ENCODE results near the gene RGS7BP.

Gene RGS7BP

DNA sequence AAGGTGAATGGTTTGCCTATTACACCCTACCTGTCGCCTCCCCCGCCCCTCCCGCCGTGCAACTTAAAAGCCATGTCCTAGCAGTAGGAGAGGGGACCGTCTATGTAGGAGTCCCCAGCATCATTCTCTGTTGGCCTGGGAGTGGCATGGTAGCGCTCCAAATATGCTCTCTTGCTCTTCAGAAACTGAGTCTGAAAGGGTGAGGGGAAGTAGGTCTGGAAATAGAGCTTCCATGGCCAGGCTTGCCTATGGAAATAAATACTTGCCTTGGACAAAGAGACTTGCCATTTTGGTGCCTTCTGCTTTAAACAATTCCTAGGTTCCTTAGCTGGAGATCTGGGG, 1.4 kb downstream of the RGS7BP start:
- no peak for DNase-seq
- no peak overlapping the region for H3K4me3 ChIP-seq (ENCODE audit: insufficient read depth, low read depth, low read length, poor library complexity, severe bottlenecking)
- no peaks in the 10 kb centered on the region for H3K9me3 ChIP-seq (ENCODE audit: control insufficient read depth, low read length)
- no peaks in the 10 kb centered on the region for H3K36me3 ChIP-seq (ENCODE audit: control insufficient read depth, insufficient read depth, low read length)
- peaks cover 7% of the 10 kb centered on the region for H3K27me3 ChIP-seq (replicated peaks; ENCODE audit: control insufficient read depth, insufficient read depth, low read length, poor library complexity, severe bottlenecking)
- no peak overlapping the region for H3K27ac ChIP-seq (ENCODE audit: insufficient read depth, low read length, poor library complexity, severe bottlenecking)
- H3K4me1 ChIP-seq (ENCODE audit: control insufficient read depth, insufficient read depth, low read length, poor library complexity, severe bottlenecking) = no peaks in the 10 kb centered on the region

- no peak overlapping the region for H3K27ac ChIP-seq (ENCODE audit: insufficient read depth, low read length, poor library complexity, severe bottlenecking)
- no peaks in the 10 kb centered on the region for H3K36me3 ChIP-seq (ENCODE audit: control insufficient read depth, insufficient read depth, low read length)
- no peaks in the 10 kb centered on the region for H3K9me3 ChIP-seq (ENCODE audit: control insufficient read depth, low read length)
- no peaks in the 10 kb centered on the region for H3K4me1 ChIP-seq (ENCODE audit: control insufficient read depth, insufficient read depth, low read length, poor library complexity, severe bottlenecking)
- DNase-seq = no peak
- H3K27me3 ChIP-seq (replicated peaks; ENCODE audit: control insufficient read depth, insufficient read depth, low read length, poor library complexity, severe bottlenecking) = peaks cover 7% of the 10 kb centered on the region
- no peak overlapping the region for H3K4me3 ChIP-seq (ENCODE audit: insufficient read depth, low read depth, low read length, poor library complexity, severe bottlenecking)
These were observed 4.0 kb downstream of the RGS7BP start for GRCh38 chr5:64509828-64510227.

DNA sequence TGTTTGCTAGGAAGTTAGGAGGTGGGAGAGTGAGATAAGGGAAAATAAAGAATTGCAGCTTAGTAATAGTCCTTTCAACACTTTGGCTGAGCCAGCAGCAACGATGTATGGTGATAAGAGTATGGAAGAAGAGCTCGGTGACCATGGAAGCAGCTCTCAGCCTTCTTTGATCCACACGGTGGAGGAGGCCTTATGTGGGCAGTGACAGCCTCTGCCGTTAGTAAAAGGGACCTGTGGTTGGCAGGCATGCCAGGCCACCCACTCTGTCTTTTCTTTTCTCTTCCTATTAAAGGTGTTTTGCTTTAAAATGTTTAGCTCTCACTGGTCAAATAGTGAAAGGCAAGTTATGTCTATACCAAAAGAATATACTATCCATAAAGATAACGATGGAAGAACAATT, 7.7 kb downstream of the RGS7BP start:
- Histone ChIP-seq H3K36me3 (ENCODE audit: control insufficient read depth, insufficient read depth, low read length) (no peaks in the 10 kb centered on the region), H3K9me3 (ENCODE audit: control insufficient read depth, low read length) (no peaks in the 10 kb centered on the region), H3K27me3 (replicated peaks; ENCODE audit: control insufficient read depth, insufficient read depth, low read length, poor library complexity, severe bottlenecking) (no peaks in the 10 kb centered on the region), H3K4me1 (ENCODE audit: control insufficient read depth, insufficient read depth, low read length, poor library complexity, severe bottlenecking) (no peaks in the 10 kb centered on the region), H3K27ac (ENCODE audit: insufficient read depth, low read length, poor library complexity, severe bottlenecking) (no peak overlapping the region), H3K4me3 (ENCODE audit: insufficient read depth, low read depth, low read length, poor library complexity, severe bottlenecking) (no peak overlapping the region)
- no peak for DNase-seq

DNA sequence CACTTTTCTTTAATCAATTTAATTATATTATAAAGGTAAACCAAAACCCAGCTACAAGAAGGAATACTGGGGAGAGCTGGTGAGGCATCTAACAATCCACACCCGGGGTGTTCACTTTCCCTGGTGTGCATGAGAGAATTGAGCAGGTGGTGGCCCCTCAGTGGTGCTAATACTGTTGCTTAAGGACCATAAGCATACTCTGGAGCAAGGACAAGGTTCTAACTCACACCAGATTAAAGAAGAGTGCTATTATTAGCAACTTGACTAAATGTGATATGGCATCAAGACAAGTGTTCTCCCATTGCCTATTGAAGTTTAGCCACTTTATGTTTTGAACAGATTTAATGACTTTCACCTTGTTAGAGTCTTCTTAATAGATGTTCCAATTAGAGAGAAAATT, 8.8 kb downstream of the RGS7BP start:
- no peak overlapping the region for H3K4me3 ChIP-seq (ENCODE audit: insufficient read depth, low read depth, low read length, poor library complexity, severe bottlenecking)

GRCh38 chr5:64516216-64516615, 10.4 kb downstream of the RGS7BP start:
- Histone ChIP-seq H3K36me3 (ENCODE audit: control insufficient read depth, insufficient read depth, low read length) (no peaks in the 10 kb centered on the region), H3K27me3 (replicated peaks; ENCODE audit: control insufficient read depth, insufficient read depth, low read length, poor library complexity, severe bottlenecking) (no peaks in the 10 kb centered on the region), H3K27ac (ENCODE audit: insufficient read depth, low read length, poor library complexity, severe bottlenecking) (no peak overlapping the region), H3K9me3 (ENCODE audit: control insufficient read depth, low read length) (no peaks in the 10 kb centered on the region), H3K4me3 (ENCODE audit: insufficient read depth, low read depth, low read length, poor library complexity, severe bottlenecking) (no peak overlapping the region), H3K4me1 (ENCODE audit: control insufficient read depth, insufficient read depth, low read length, poor library complexity, severe bottlenecking) (no peaks in the 10 kb centered on the region)
- no peak for DNase-seq

More for the DNA sequence above, 8.8 kb downstream of the RGS7BP start:
- Histone ChIP-seq H3K36me3 (ENCODE audit: control insufficient read depth, insufficient read depth, low read length) (no peaks in the 10 kb centered on the region), H3K4me1 (ENCODE audit: control insufficient read depth, insufficient read depth, low read length, poor library complexity, severe bottlenecking) (no peaks in the 10 kb centered on the region), H3K27me3 (replicated peaks; ENCODE audit: control insufficient read depth, insufficient read depth, low read length, poor library complexity, severe bottlenecking) (no peaks in the 10 kb centered on the region), H3K27ac (ENCODE audit: insufficient read depth, low read length, poor library complexity, severe bottlenecking) (no peak overlapping the region), H3K9me3 (ENCODE audit: control insufficient read depth, low read length) (no peaks in the 10 kb centered on the region)
- no peak for DNase-seq

- H3K27ac ChIP-seq (ENCODE audit: insufficient read depth, low read length, poor library complexity, severe bottlenecking) = no peak overlapping the region
- no peaks in the 10 kb centered on the region for H3K9me3 ChIP-seq (ENCODE audit: control insufficient read depth, low read length)
- H3K4me1 ChIP-seq (ENCODE audit: control insufficient read depth, insufficient read depth, low read length, poor library complexity, severe bottlenecking) = no peaks in the 10 kb centered on the region
- H3K27me3 ChIP-seq (replicated peaks; ENCODE audit: control insufficient read depth, insufficient read depth, low read length, poor library complexity, severe bottlenecking) = no peaks in the 10 kb centered on the region
- H3K4me3 ChIP-seq (ENCODE audit: insufficient read depth, low read depth, low read length, poor library complexity, severe bottlenecking) = no peak overlapping the region
- no peaks in the 10 kb centered on the region for H3K36me3 ChIP-seq (ENCODE audit: control insufficient read depth, insufficient read depth, low read length)
- no peak for DNase-seq
These were observed 13.0 kb downstream of the RGS7BP start for GRCh38 chr5:64518793-64519192.

DNA sequence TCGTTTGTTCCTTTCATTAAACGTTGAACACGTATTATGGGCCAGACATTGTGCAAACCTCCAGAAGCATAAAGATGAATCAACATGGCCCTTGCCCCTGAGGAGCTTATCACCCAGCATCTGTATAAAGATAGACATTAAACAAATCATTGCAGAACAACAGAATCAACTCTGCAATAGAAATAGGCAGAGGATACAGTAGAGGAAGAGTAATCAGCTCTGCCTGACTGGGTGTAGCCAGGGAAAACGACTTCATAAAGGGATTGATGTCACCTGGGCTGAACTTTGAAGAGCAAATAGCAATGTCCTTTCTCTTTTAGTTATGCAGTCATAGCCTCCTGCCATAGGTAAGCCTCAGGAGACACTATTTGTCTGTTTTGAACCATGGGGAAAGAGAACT, 13.4 kb downstream of the RGS7BP start:
- Histone ChIP-seq H3K9me3 (ENCODE audit: control insufficient read depth, low read length) (no peaks in the 10 kb centered on the region), H3K27ac (ENCODE audit: insufficient read depth, low read length, poor library complexity, severe bottlenecking) (no peak overlapping the region), H3K27me3 (replicated peaks; ENCODE audit: control insufficient read depth, insufficient read depth, low read length, poor library complexity, severe bottlenecking) (no peaks in the 10 kb centered on the region), H3K4me3 (ENCODE audit: insufficient read depth, low read depth, low read length, poor library complexity, severe bottlenecking) (no peak overlapping the region), H3K36me3 (ENCODE audit: control insufficient read depth, insufficient read depth, low read length) (no peaks in the 10 kb centered on the region), H3K4me1 (ENCODE audit: control insufficient read depth, insufficient read depth, low read length, poor library complexity, severe bottlenecking) (no peaks in the 10 kb centered on the region)
- no peak for DNase-seq

DNA sequence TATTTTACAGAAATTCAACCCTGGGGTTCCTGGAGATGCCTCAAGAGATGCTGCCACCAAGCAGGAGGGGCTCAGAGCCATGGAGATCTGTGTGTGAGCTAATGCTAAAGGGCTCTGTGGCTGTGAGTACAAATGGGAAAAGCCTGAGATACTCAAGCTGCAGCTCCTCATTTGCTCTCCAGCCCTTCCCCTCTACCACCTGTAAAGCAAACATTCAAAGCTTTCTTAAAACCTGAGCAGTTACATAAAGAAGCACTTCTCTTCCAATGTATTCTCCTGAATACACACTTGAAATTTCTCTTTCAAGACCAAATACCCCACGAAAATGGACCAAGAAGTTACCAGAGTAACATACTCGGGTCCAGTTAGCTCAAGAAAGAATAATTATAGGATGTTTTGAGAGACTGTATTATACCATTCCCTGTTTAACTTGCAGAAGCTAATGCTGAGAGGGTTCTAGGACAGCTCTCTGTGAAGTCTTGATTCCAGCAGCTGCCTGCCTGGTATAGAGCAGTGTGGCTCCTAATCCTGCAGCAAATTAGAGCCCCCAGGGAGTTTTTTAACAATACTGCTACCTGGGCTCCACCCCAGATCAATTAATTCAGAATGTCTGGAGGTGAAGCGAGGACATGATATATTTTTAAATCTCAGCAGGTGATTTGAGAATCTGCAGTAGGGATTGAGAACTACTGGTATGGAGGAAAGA, 21.1 kb downstream of the RGS7BP start:
- H3K27ac ChIP-seq (ENCODE audit: insufficient read depth, low read length, poor library complexity, severe bottlenecking) = no peak overlapping the region
- no peaks in the 10 kb centered on the region for H3K27me3 ChIP-seq (replicated peaks; ENCODE audit: control insufficient read depth, insufficient read depth, low read length, poor library complexity, severe bottlenecking)
- no peaks in the 10 kb centered on the region for H3K4me1 ChIP-seq (ENCODE audit: control insufficient read depth, insufficient read depth, low read length, poor library complexity, severe bottlenecking)
- H3K36me3 ChIP-seq (ENCODE audit: control insufficient read depth, insufficient read depth, low read length) = no peaks in the 10 kb centered on the region
- no peak for DNase-seq
- H3K4me3 ChIP-seq (ENCODE audit: insufficient read depth, low read depth, low read length, poor library complexity, severe bottlenecking) = no peak overlapping the region
- H3K9me3 ChIP-seq (ENCODE audit: control insufficient read depth, low read length) = no peaks in the 10 kb centered on the region

- Histone ChIP-seq H3K36me3 (ENCODE audit: control insufficient read depth, insufficient read depth, low read length) (no peaks in the 10 kb centered on the region), H3K4me1 (ENCODE audit: control insufficient read depth, insufficient read depth, low read length, poor library complexity, severe bottlenecking) (no peaks in the 10 kb centered on the region), H3K4me3 (ENCODE audit: insufficient read depth, low read depth, low read length, poor library complexity, severe bottlenecking) (no peak overlapping the region), H3K27me3 (replicated peaks; ENCODE audit: control insufficient read depth, insufficient read depth, low read length, poor library complexity, severe bottlenecking) (no peaks in the 10 kb centered on the region), H3K9me3 (ENCODE audit: control insufficient read depth, low read length) (no peaks in the 10 kb centered on the region), H3K27ac (ENCODE audit: insufficient read depth, low read length, poor library complexity, severe bottlenecking) (no peak overlapping the region)
- DNase-seq = no peak
These were observed 24.3 kb downstream of the RGS7BP start for GRCh38 chr5:64530076-64530475.

- DNase-seq = no peak
- Histone ChIP-seq H3K4me3 (ENCODE audit: insufficient read depth, low read depth, low read length, poor library complexity, severe bottlenecking) (no peak overlapping the region), H3K27me3 (replicated peaks; ENCODE audit: control insufficient read depth, insufficient read depth, low read length, poor library complexity, severe bottlenecking) (no peaks in the 10 kb centered on the region), H3K36me3 (ENCODE audit: control insufficient read depth, insufficient read depth, low read length) (no peaks in the 10 kb centered on the region), H3K4me1 (ENCODE audit: control insufficient read depth, insufficient read depth, low read length, poor library complexity, severe bottlenecking) (no peaks in the 10 kb centered on the region), H3K27ac (ENCODE audit: insufficient read depth, low read length, poor library complexity, severe bottlenecking) (no peak overlapping the region), H3K9me3 (ENCODE audit: control insufficient read depth, low read length) (no peaks in the 10 kb centered on the region)
These were observed 26.4 kb downstream of the RGS7BP start for GRCh38 chr5:64532212-64532611.

Measured in effector memory CD4-positive, alpha-beta T cell (primary cell).